ENCODE data around the gene COL18A1. TPM values are rescaled to one million over a fixed set of nuclear protein-coding genes. Genes with fewer than 3 reads are reported as not detected.

The COL18A1 gene
- total and polyA plus RNA-seq, 2 donors (not counting 1 experiment from before 2014, with no cell fraction given): 15.6 to 24.7 TPM

- POLR2A ChIA-PET: no interaction called here
- Mint-ChIP-seq H3K27ac (no peak overlapping the region), H3K4me3 (no peak overlapping the region), H3K4me1 (no peaks in the 10 kb centered on the region), H3K9me3 (ENCODE audit: insufficient read depth) (no peaks in the 10 kb centered on the region), H3K27me3 (peaks cover 4% of the 10 kb centered on the region)
- CTCF ChIA-PET: interaction anchor here (0.6 kb wide), 1 partner anchor 280 kb away, joined by 3 read pairs; no protein-coding TSS in a partner anchor
- no peak overlapping the region for H3K9ac ChIP-seq (ENCODE audit: low read length)
- no peak overlapping the region for H3K4me3 ChIP-seq (ENCODE audit: control extremely low read depth in 1 of 5, extremely low read depth in 1 of 5, insufficient read depth in 1 of 5, low read depth in 2 of 5, low read length in 4 of 5)
- H3K4me2 ChIP-seq (replicated peaks; ENCODE audit: low read depth, low read length, poor library complexity, severe bottlenecking): no peak overlapping the region
- intact Hi-C loops (cut with micrococcal nuclease): no loop called here
- no peaks in the 10 kb centered on the region for H3K9me3 ChIP-seq (ENCODE audit: control extremely low read depth in 1 of 3, control insufficient read depth in 2 of 3, insufficient read depth in 1 of 3, low read length in 2 of 3)
- DNase-seq: no peak
- H3K27ac ChIP-seq (ENCODE audit: low read length in 2 of 2): no peak overlapping the region
- no peak for ATAC-seq (ENCODE audit: low read depth)
- no peaks in the 10 kb centered on the region for H4K20me1 ChIP-seq (ENCODE audit: control insufficient read depth, insufficient read depth, low read length, poor library complexity, severe bottlenecking)
- H3K4me1 ChIP-seq (ENCODE audit: control insufficient read depth in 2 of 2, insufficient read depth in 2 of 2, low read length in 2 of 2): no peaks in the 10 kb centered on the region
- H2AFZ ChIP-seq (ENCODE audit: insufficient read depth, low read depth, low read length, poor library complexity, severe bottlenecking): no peak overlapping the region
- H3K27me3 ChIP-seq (replicated peaks in 1 of 4; ENCODE audit: control extremely low read depth in 1 of 4, control insufficient read depth in 3 of 4, insufficient read depth in 4 of 4, low read length in 3 of 4): no peaks in the 10 kb centered on the region
- H3K79me2 ChIP-seq (ENCODE audit: control insufficient read depth, insufficient read depth, low read length): no peaks in the 10 kb centered on the region
- WGBS (ENCODE audit: insufficient coverage): 90% methylated on average over 19 of the region's 23 CpGs
- no peaks in the 10 kb centered on the region for H3K36me3 ChIP-seq (replicated peaks in 1 of 2; ENCODE audit: control extremely low read depth in 1 of 2, control insufficient read depth in 1 of 2, extremely low read depth in 1 of 2, insufficient read depth in 2 of 2, low read length in 1 of 2)
- no peak for TF ChIP-seq CTCF (IDR thresholded peaks at IDR 0.05)
- no peak for TF ChIP-seq EZH2 (IDR thresholded peaks at IDR 0.05; ENCODE audit: borderline replicate concordance, insufficient read depth, low read depth, low read length, poor library complexity, severe bottlenecking)
Observed at GRCh38 chr21:45423201-45423955, 18.4 kb downstream of the COL18A1 start.
